Peyer's patch (tissue), 4 donors: Measurements from ENCODE around the gene MAZ. TPM values are rescaled to one million over a fixed set of nuclear protein-coding genes. Genes with fewer than 3 reads are reported as not detected.
A peak's percentile ranks its signal among the peaks of the same experiment; 100 is the strongest.
"Not testable (repeated sequence)": the region's sequence is repeated elsewhere in the genome, so short reads cannot be mapped to it uniquely, and the experiment has no call there.

Experiments used
- DNase-seq, 3 donors: peaks; one replicate each; pipeline ENCODE4 v3.0.0-alpha.2; 2017 to 2019
- H3K27ac ChIP-seq, 4 donors: fragments of 200-600 bp; sonication (generic); one replicate each; pipeline ENCODE4 v1.5.1; 2016 to 2019
- H3K27me3 ChIP-seq, 2 donors: fragments of 200-600 bp; sonication (generic); one replicate each; pipeline ENCODE4 v1.5.1; 2019
- H3K36me3 ChIP-seq, 3 donors: fragments of 200-600 bp; sonication (generic); one replicate each; pipeline ENCODE4 v1.5.1; 2016 to 2019
- H3K4me1 ChIP-seq, 4 donors: fragments of 200-600 bp; sonication (generic); one replicate each; pipeline ENCODE4 v1.5.1; 2016 to 2019
- H3K4me3 ChIP-seq, 4 donors: fragments of 200-600 bp; sonication (generic); 1 replicate in 3 of 4; 2 replicates in 1 of 4; pipeline ENCODE4 v1.5.1; 2016 to 2019; ENCODE audit warnings: mild to moderate bottlenecking in 1 of 4
- H3K9me3 ChIP-seq, 4 donors: fragments of 200-600 bp; sonication (generic); one replicate each; pipeline ENCODE4 v1.5.1; 2016 to 2019; ENCODE audit warnings: mild to moderate bottlenecking in 1 of 4
- CTCF ChIP-seq, 6 experiments: fragments of 450-650 bp in 4 of 6; fragments of 200-600 bp in 2 of 6; sonication (generic) in 1 of 6; IDR thresholded peaks; one replicate each; pipeline ENCODE4 v1.5.1; 2017 to 2019; ENCODE audit warnings: antibody characterized with exemption in 6 of 6, mild to moderate bottlenecking in 3 of 6, moderate library complexity in 1 of 6
- POLR2A ChIP-seq, 2 donors: fragments of 450-650 bp; IDR thresholded peaks; one replicate each; pipeline ENCODE4 v1.5.1; 2017; ENCODE audit warnings: antibody characterized with exemption in 2 of 2, mild to moderate bottlenecking in 2 of 2, moderate library complexity in 2 of 2
- total RNA-seq, 4 donors: library from RNA; depleted of rRNA; stranded (reverse); fragments of >200 nt; gene quantifications; one replicate each; pipeline ENCODE4 v1.1.0, GENCODE V29; 2016

The MAZ gene
- total RNA-seq: 100 to 1,000 TPM; 124 to 208 (median 135) TPM

DNA sequence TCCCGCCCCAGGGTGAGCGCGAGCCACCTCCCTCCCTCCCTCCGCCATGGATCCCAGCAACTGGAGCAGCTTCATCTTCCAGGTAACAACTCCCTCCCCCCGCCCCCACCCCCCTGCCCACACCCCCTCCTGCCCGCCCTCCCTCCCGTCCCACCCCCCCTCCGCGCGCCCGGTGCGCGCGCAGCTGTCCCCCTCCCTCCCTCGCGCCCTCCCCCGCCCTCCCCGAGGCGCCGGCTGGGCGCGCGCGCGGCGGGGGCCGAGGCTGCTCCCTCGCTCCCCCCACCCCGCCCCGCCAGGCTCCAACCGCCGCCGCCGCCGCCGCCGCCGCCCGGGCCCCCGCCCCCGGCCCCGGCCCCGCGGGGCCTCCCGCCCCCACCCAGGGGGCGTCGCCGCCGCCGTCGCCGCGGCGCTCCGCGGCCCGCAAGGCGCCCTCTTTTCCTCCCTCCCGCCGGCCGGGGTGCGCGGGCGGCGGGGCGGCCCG lies at the start of gene MAZ:
Gene MAZ, plus strand, starts transcription at position 431 of the 481 bp plus-strand sequence. CDS start 173 bp downstream, outside the sequence.
- H3K9me3 ChIP-seq: no peaks in the 10 kb centered on the region
- peaks cover 4 to 41% (median 27%) of the 10 kb centered on the region in 4 donors for H3K4me1 ChIP-seq

GRCh38 chr16:29756654-29757053 lies 49.7 kb upstream of the MAZ start:
- Histone ChIP-seq H3K4me3 (no peak overlapping the region), H3K9me3 (no peaks in the 10 kb centered on the region), H3K27me3 (no peaks in the 10 kb centered on the region), H3K36me3 (no peaks in the 10 kb centered on the region), H3K27ac (no peak overlapping the region), H3K4me1 (no peaks in the 10 kb centered on the region)
- no peak for DNase-seq
- TF ChIP-seq CTCF (IDR thresholded peaks at IDR 0.05) (no peak), POLR2A (IDR thresholded peaks at IDR 0.05) (no peak)

More for the DNA sequence above, at the start of gene MAZ:
- peak within 1 kb of the TSS; percentile 76 to 84 (median 78) for H3K4me3 ChIP-seq
- no peaks in the 10 kb centered on the region for H3K27me3 ChIP-seq
- H3K36me3 ChIP-seq: peaks cover 0 to 18% (median 0%) of the 10 kb centered on the region in 3 donors
- DNase-seq: peak in 2 of 3 donors; percentile 74 to 86
- H3K27ac ChIP-seq: peak within 1 kb of the TSS; percentile 93 to 99 (median 98)
- no peak for TF ChIP-seq CTCF (IDR thresholded peaks at IDR 0.05)

GRCh38 chr16:29757086-29757485 lies 49.2 kb upstream of the MAZ start:
- H3K27me3 ChIP-seq, H3K36me3 ChIP-seq, H3K27ac ChIP-seq, H3K9me3 ChIP-seq, H3K4me1 ChIP-seq, H3K4me3 ChIP-seq, DNase-seq: not testable (repeated sequence)

DNA sequence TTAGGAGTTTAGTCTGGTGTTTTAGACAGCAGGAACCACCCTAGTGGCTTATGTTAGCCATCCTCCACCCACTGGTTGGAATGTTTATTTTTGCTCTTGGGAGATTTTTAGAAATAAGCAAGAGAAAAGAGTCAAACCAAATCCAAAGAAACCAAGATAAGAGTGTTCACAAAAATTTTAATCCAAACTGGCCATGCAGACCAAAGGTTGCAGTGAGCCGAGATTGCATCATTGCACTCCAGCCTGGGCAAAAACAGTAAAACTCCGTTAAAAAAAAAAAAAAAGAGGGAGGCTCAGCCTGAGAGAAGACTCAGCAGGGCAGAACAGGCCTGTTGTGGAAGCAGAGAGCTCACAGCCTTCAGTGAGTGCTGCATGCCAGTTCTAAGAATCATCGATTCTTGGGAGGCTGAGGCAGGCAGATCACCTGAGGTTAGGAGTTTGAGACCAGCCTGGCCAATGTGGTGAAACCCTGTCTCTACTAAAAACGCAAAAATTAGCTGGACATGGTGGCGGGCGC lies 48.3 kb upstream of the MAZ start:
- no peaks in the 10 kb centered on the region for H3K36me3 ChIP-seq
- DNase-seq: no peak
- H3K4me3 ChIP-seq: no peak overlapping the region
- no peaks in the 10 kb centered on the region for H3K4me1 ChIP-seq
- no peak overlapping the region for H3K27ac ChIP-seq
- TF ChIP-seq CTCF (IDR thresholded peaks at IDR 0.05) (no peak), POLR2A (IDR thresholded peaks at IDR 0.05) (no peak)
- no peaks in the 10 kb centered on the region for H3K9me3 ChIP-seq
- no peaks in the 10 kb centered on the region for H3K27me3 ChIP-seq

DNA sequence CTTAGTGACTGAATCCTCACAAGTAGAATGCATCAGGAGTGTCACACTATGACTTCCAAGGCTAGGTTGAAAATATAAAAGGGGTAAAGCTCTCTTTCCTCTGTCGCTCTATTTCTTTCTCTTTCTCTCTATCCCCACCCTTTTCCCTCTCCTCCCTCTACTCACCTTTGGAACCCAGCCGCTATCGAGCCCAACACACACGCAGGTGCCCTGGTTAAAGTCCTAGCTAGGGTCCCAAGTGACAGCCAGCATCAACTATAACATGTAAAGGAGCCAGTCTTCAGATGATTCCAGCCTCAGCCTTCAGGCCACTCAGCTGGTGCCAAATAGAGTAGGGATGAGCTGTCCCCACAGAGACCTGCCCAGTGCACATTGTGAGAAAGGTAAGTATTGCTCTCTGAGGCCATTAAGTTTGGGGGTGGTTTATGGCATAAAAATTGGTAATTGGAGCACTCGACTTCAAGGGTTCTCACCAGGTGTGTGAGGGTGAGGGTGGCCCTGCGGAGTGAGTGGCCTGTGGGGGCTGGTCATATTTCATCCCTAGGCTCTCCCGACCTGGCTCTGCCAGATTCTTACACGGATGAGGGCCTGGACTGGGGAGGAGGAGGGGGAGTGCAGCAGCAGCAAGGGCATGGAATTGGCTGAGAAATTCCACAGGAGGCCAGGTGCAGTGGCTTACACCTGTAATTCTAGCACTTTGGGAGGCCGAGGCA lies 45.6 kb upstream of the MAZ start:
- H3K27ac ChIP-seq: peak overlapping the region in 3 of 4 donors; percentile 39 to 82 (median 78)
- peak overlapping the region in 2 of 4 donors; percentile 2 to 42 for H3K4me3 ChIP-seq
- H3K27me3 ChIP-seq: no peaks in the 10 kb centered on the region
- no peaks in the 10 kb centered on the region for H3K9me3 ChIP-seq
- TF ChIP-seq CTCF (IDR thresholded peaks at IDR 0.05) (no peak), POLR2A (IDR thresholded peaks at IDR 0.05) (peak; percentile 43 to 64)
- H3K36me3 ChIP-seq: no peaks in the 10 kb centered on the region
- peaks cover 0 to 15% (median 0%) of the 10 kb centered on the region in 4 donors for H3K4me1 ChIP-seq
- peak in 2 of 3 donors; percentile 70 to 74 for DNase-seq

DNA sequence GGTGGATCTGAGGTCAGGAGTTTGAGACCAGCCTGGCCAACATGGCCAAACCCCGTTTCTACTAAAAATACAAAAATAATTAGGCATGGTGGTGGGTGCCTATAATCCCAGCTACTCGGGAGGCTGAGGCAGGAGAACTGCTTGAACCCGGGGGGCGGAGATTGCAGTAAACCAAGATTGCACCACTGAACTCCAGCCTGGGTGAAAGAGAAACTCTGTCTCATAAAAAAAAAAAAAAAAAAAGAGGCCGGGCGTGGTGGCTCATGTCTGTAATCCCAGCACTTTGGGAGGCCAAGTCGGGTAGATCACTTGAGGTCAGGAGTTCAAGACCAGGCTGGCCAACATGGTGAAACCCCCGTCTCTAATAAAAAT lies 45.1 kb upstream of the MAZ start:
- Histone ChIP-seq H3K27ac (peak overlapping the region in 3 of 4 donors; percentile 39 to 82 (median 78)), H3K4me3 (peak overlapping the region in 2 of 4 donors; percentile 2 to 42), H3K4me1 (peaks cover 0 to 15% (median 0%) of the 10 kb centered on the region in 4 donors)
- DNase-seq, H3K9me3 ChIP-seq, H3K27me3 ChIP-seq, H3K36me3 ChIP-seq: not testable (repeated sequence)
